GM10266 (cell line): ENCODE data around the gene CCDC142.
"Not testable (repeated sequence)": the region's sequence is repeated elsewhere in the genome, so short reads cannot be mapped to it uniquely, and the experiment has no call there.

ENCODE experiments used
- DNase-seq: peaks from one replicate; pipeline ENCODE4 v3.0.0; 2012; ENCODE audit errors: extremely low spot score
- CTCF ChIP-seq: IDR thresholded peaks from 2 replicates; pipeline ENCODE4 v1.5.1; 2012; ENCODE audit warnings: mild to moderate bottlenecking, low read depth; ENCODE audit not compliant: control insufficient read depth, insufficient read depth; ENCODE audit errors: missing control alignments

CCDC142 gene

GRCh38 chr2:74474899-74475298 lies 7.9 kb downstream of the CCDC142 start:
- peak; percentile 49 for TF ChIP-seq CTCF
- no peak for DNase-seq

GRCh38 chr2:74474481-74474880 lies 8.3 kb downstream of the CCDC142 start:
- no peak for TF ChIP-seq CTCF
- DNase-seq, result no peak

DNA sequence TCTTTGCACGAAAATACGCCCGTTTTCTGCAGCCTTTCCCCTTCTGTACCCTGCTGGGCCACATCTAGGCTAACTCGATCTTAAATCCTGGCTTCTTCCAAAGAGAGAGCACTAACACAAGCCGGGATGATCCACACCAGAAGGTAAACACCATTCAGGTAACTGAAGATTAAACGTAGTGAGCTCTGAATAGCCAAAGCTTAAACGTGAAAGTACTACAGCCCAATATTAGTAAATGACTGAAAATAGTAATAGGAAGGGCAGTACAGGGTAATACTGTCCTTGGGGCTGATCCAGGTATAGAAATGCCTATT lies 9.9 kb downstream of the CCDC142 start:
- no peak for DNase-seq
- TF ChIP-seq CTCF, result no peak

GRCh38 chr2:74472086-74472944 lies 10.5 kb downstream of the CCDC142 start, which contains the start of gene MRPL53:
MRPL53 (minus strand) TSS chr2:74472680; CDS start chr2:74472660, 20 bp downstream.
- TF ChIP-seq CTCF, result no peak
- peak; percentile 83 for DNase-seq

DNA sequence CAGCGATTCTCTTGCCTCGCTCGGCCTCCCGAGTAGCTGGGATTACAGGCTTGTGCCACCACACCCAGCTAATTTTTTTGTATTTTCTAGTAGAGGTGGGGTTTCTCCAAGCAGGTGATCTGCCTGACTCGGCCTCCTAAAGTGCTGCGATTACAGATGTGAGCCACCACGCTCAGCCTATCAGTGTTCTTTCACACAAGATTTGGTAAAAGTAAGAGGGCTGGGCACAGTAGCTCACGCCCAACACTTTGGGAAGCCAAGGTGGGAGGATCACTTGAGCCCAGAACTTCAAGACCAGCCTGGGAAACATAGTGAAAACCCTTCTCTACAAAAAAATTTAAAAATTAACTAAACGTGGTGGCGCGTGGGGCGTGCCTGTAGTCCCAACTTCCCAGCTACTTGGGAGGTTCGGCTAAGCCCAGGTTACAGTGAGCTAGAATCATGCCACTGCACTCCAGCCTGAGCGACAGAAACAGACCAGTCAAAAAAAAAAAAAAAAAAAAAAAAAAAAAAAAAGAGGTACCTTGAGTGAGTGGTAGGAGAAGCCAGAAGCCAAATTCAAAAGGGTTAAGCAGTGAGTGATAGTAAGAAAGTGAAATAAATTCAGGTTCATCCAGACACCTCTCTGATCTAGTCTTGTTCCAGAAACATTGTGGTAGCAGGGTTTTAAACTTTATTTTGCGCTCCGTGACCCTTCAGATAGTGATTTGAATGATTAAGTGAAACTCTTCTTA lies 11.3 kb downstream of the CCDC142 start:
- DNase-seq, result no peak

GRCh38 chr2:74470742-74471141 lies 12.1 kb downstream of the CCDC142 start:
- DNase-seq, result not testable (repeated sequence)

More for the DNA sequence above, 11.3 kb downstream of the CCDC142 start:
- no peak for TF ChIP-seq CTCF

- no peak for DNase-seq
- no peak for TF ChIP-seq CTCF
Observed at GRCh38 chr2:74464406-74464805, 18.4 kb downstream of the CCDC142 start.
